OCI-LY3 (cell line): ENCODE measurements around the gene CCDC187.

Source experiments
- H2AFZ ChIP-seq: fragments of 200-600, 300-600 bp; shearing (Covaris generic); 2 replicates; pipeline ENCODE4 v1.6.0; 2014; ENCODE audit warnings: antibody characterized with exemption, low read depth, low read length
- H3K27ac ChIP-seq: fragments of 200-600, 300-600 bp; sonication (generic); 2 replicates; pipeline ENCODE4 v1.5.1; 2014; ENCODE audit warnings: mild to moderate bottlenecking, low read length, moderate library complexity, mixed read lengths
- H3K27me3 ChIP-seq: fragments of 200-600, 300-600 bp; sonication (generic); 2 replicates; pipeline ENCODE4 v1.6.1; 2014; ENCODE audit warnings: low read depth, low read length, mixed read lengths
- H3K36me3 ChIP-seq: fragments of 200-600, 300-600 bp; sonication (generic); replicated peaks from 2 replicates; pipeline ENCODE3; 2014; ENCODE audit warnings: low read depth, low read length, mixed read lengths
- H3K4me1 ChIP-seq: fragments of 300-600, 200-600 bp; sonication (generic); 2 replicates; pipeline ENCODE4 v1.6.1; 2014; ENCODE audit warnings: low read length, mixed read lengths
- H3K4me2 ChIP-seq: fragments of 200-600, 300-600 bp; sonication (generic); 2 replicates; pipeline ENCODE4 v1.6.1; 2014; ENCODE audit warnings: low read length, mixed read lengths
- H3K4me3 ChIP-seq: fragments of 300-600, 200-600 bp; sonication (generic); 2 replicates; pipeline ENCODE4 v1.5.1; 2014; ENCODE audit warnings: antibody characterized with exemption, mild to moderate bottlenecking, low read length, moderate library complexity
- H3K79me2 ChIP-seq: fragments of 300-600, 200-600 bp; shearing (Covaris generic); 2 replicates; pipeline ENCODE4 v1.6.1; 2014; ENCODE audit warnings: mild to moderate bottlenecking, low read length, mixed read lengths
- H3K9ac ChIP-seq: fragments of 300-600, 200-600 bp; shearing (Covaris generic); 2 replicates; pipeline ENCODE4 v1.6.0; 2014; ENCODE audit warnings: mild to moderate bottlenecking, low read length, moderate library complexity
- H3K9me3 ChIP-seq: fragments of 200-600, 300-600 bp; shearing (Covaris generic); 2 replicates; pipeline ENCODE4 v1.6.1; 2014; ENCODE audit warnings: low read length, mixed read lengths; ENCODE audit not compliant: insufficient read depth
- H4K20me1 ChIP-seq: fragments of 200-600, 300-600 bp; sonication (generic); 2 replicates; pipeline ENCODE4 v1.6.1; 2016; ENCODE audit warnings: low read length, mixed read lengths; ENCODE audit not compliant: insufficient read depth
- EZH2phosphoT487 ChIP-seq: fragments of 200-600 bp; shearing (Covaris generic); IDR thresholded peaks from 2 replicates; pipeline ENCODE4 v1.6.1; 2018; ENCODE audit warnings: antibody characterized with exemption, mixed run types, low read depth
- TF ChIP-seq, protein P1 (sequence below): fragments of 200-600, 300-600 bp; sonication (generic); IDR thresholded peaks from 2 replicates; pipeline ENCODE4 v1.5.1; 2014; ENCODE audit warnings: antibody characterized with exemption, low read length, low read depth

Gene CCDC187

DNA sequence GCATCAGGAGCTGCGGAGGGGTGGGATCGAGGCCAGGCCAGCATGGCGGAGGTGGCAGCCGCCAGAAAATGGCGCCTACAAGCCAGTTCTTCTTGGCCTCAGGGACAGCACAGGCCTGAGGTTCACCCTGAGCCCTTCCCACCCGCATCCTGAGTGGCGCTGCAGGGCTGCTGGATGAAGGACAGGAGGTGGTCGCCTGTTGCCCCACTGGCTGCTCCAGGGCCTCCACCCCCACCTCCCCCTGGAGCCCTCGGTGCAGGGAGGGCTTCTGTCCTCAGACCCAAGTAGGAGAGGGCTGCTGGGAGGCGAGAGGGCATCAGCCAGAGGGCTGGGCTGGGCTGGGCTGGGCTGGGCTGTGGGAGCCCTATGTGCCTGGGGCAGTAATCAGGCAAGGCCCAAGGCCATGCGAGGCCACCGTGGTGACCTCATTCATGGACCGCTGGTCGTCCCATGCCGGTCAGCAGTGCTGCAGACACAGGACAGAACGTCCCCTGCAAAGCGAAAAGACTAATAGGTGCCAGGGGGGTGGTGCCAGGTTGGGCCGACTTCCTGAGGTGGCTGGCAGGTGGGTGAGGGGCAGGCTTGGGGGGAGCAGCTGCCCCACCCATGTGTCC, 37.3 kb upstream of the CCDC187 start:
- Histone ChIP-seq H3K9me3 (no peaks in the 10 kb centered on the region), H3K4me2 (no peak overlapping the region), H3K27ac (no peak overlapping the region), H3K36me3 (no peaks in the 10 kb centered on the region), H3K4me1 (no peaks in the 10 kb centered on the region), H3K4me3 (no peak overlapping the region), H3K9ac (no peak overlapping the region), H4K20me1 (no peaks in the 10 kb centered on the region), H2AFZ (no peak overlapping the region), H3K27me3 (no peaks in the 10 kb centered on the region), H3K79me2 (no peaks in the 10 kb centered on the region)
- no peak for TF ChIP-seq EZH2phosphoT487
- TF ChIP-seq, protein P1, sequence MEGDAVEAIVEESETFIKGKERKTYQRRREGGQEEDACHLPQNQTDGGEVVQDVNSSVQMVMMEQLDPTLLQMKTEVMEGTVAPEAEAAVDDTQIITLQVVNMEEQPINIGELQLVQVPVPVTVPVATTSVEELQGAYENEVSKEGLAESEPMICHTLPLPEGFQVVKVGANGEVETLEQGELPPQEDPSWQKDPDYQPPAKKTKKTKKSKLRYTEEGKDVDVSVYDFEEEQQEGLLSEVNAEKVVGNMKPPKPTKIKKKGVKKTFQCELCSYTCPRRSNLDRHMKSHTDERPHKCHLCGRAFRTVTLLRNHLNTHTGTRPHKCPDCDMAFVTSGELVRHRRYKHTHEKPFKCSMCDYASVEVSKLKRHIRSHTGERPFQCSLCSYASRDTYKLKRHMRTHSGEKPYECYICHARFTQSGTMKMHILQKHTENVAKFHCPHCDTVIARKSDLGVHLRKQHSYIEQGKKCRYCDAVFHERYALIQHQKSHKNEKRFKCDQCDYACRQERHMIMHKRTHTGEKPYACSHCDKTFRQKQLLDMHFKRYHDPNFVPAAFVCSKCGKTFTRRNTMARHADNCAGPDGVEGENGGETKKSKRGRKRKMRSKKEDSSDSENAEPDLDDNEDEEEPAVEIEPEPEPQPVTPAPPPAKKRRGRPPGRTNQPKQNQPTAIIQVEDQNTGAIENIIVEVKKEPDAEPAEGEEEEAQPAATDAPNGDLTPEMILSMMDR, result no peak

DNA sequence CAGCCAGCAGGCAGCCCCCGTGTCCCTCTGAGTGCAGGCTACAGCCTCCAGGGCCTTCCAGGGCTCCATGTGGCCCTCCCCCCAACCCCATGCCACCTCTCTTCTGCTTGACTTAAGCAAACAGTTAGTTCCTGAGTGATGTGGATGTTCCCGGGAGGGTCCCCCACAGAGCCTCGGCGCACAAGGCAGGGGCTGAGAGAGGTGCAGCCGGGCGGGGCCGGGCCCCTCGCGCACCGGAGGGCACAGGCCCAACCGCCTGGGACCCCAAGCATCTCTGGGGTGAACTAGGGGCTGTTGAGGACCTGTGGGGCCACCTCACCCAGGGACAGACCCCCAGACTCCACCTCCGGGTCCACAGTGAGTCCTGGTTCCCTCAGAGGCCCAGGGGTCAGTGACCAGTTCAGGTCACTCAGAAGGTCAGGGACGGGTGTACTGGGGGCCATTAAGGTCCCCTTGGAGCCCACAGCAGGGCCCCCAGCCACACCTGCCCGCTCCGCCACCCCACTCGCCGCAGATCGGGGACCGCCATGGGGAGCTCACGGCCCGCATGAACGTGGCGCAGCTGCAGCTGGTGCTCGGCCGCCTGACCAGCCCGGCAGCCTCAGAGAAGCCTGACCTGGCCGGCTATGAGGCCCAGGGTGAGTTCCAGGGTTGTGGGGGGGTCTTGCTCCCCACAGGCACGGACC, 36.6 kb upstream of the CCDC187 start:
- Histone ChIP-seq H3K9ac (no peak overlapping the region), H3K4me2 (no peak overlapping the region), H2AFZ (no peak overlapping the region), H3K27ac (no peak overlapping the region), H3K79me2 (no peaks in the 10 kb centered on the region), H3K27me3 (no peaks in the 10 kb centered on the region), H3K9me3 (no peaks in the 10 kb centered on the region), H3K36me3 (no peaks in the 10 kb centered on the region), H3K4me3 (no peak overlapping the region), H4K20me1 (no peaks in the 10 kb centered on the region), H3K4me1 (no peaks in the 10 kb centered on the region)
- no peak for TF ChIP-seq EZH2phosphoT487
- TF ChIP-seq, protein P1, result no peak

DNA sequence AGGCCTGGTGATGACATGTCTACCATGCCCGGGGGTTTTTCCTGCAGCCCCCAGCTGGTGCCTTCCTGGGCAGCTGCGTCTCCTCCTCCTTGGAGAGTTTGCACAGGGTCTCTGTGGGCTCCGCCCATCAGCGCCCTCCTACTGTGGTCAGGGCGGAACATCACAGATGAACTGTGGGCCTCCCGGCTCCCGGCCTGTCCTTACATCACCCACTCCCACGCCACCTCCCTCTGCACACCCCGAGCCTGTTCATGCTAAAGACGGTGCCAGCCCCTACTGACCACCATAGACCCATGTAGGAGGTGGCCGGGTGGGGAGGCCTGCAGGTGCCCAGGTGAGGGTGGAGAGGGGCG, 36.0 kb upstream of the CCDC187 start:
- Histone ChIP-seq H3K9ac (no peak overlapping the region), H3K4me2 (no peak overlapping the region), H2AFZ (no peak overlapping the region), H3K27ac (no peak overlapping the region), H3K36me3 (no peaks in the 10 kb centered on the region), H3K79me2 (no peaks in the 10 kb centered on the region), H3K4me3 (no peak overlapping the region), H3K27me3 (no peaks in the 10 kb centered on the region), H3K9me3 (no peaks in the 10 kb centered on the region), H3K4me1 (no peaks in the 10 kb centered on the region), H4K20me1 (no peaks in the 10 kb centered on the region)
- TF ChIP-seq, protein P1, result no peak
- TF ChIP-seq EZH2phosphoT487, result no peak

DNA sequence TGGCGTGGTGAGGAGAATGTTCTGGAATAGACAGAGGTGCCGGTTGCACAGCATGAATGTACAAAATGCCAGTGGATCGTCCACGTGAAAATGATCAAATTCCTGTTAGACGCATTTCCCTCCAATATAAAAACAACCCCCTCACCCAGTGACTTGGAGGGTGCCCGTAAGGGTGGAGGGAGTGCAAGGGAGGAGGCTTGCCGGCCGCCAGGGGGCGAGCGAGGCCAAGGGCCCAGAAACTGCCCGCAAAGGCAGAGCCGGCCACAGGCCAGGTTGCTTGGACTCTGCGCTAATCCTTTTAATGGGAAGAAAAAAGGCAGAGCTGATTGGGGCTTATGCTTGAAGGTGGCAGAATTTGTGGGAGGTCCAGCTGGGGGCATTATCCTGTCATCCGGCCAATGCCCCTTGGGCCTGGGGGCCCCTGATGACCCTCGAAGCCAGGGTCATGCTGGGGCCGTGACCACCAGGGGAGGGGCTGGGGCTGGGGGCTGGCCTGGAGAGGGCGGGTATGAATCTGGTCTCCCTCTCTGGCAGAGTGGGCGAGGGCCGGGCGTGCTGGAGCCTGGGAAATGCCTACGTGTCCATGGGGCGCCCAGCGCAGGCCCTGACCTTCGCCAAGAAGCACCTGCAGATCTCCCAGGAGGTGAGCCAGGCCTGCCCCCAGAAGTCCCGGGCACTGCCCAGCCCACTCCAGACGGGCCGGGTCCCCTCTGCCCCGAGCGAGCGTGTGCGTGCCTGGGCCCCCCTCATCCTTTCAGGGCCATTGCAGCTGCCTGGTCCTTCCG, 35.5 kb upstream of the CCDC187 start:
- TF ChIP-seq, protein P1, result peak; percentile 91
- TF ChIP-seq EZH2phosphoT487, result no peak
- Histone ChIP-seq H3K36me3 (no peaks in the 10 kb centered on the region), H3K9ac (no peak overlapping the region), H3K79me2 (no peaks in the 10 kb centered on the region), H4K20me1 (no peaks in the 10 kb centered on the region), H3K9me3 (no peaks in the 10 kb centered on the region), H3K4me1 (no peaks in the 10 kb centered on the region), H3K4me2 (no peak overlapping the region), H2AFZ (no peak overlapping the region), H3K27ac (no peak overlapping the region), H3K27me3 (no peaks in the 10 kb centered on the region), H3K4me3 (no peak overlapping the region)
